22Rv1 (cell line): Measurements from ENCODE around the gene NELFE.

Source experiments
- ZFX ChIP-seq: fragments of 450-650 bp; IDR thresholded peaks from 2 replicates; pipeline ENCODE4 v1.6.1; 2017; ENCODE audit warnings: antibody characterized with exemption, borderline replicate concordance
- TF ChIP-seq, protein P1 (sequence below): fragments of 450-650 bp; IDR thresholded peaks from 2 replicates; pipeline ENCODE4 v1.5.1; 2017; ENCODE audit warnings: mild to moderate bottlenecking

DNA sequence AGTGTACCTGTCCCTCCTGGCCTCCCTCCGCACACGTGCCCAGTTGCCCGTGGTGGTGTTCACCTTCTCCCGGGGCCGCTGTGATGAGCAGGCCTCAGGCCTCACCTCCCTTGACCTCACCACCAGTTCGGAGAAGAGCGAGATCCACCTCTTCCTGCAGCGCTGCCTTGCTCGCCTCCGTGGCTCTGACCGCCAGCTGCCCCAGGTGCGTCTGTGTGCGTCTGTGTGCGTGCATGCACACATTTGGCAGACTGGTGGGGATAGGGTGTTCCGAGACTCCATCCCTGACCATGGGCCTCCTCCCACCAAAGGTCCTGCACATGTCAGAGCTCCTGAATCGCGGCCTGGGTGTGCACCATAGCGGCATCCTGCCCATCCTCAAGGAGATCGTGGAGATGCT is 5.2 kb upstream of the NELFE start:
- TF ChIP-seq, protein P1, sequence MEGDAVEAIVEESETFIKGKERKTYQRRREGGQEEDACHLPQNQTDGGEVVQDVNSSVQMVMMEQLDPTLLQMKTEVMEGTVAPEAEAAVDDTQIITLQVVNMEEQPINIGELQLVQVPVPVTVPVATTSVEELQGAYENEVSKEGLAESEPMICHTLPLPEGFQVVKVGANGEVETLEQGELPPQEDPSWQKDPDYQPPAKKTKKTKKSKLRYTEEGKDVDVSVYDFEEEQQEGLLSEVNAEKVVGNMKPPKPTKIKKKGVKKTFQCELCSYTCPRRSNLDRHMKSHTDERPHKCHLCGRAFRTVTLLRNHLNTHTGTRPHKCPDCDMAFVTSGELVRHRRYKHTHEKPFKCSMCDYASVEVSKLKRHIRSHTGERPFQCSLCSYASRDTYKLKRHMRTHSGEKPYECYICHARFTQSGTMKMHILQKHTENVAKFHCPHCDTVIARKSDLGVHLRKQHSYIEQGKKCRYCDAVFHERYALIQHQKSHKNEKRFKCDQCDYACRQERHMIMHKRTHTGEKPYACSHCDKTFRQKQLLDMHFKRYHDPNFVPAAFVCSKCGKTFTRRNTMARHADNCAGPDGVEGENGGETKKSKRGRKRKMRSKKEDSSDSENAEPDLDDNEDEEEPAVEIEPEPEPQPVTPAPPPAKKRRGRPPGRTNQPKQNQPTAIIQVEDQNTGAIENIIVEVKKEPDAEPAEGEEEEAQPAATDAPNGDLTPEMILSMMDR, result no peak
- no peak for TF ChIP-seq ZFX
